22Rv1 (cell line): ENCODE measurements around the gene DPEP3.

ENCODE experiments used
- ZFX ChIP-seq: fragments of 450-650 bp; IDR thresholded peaks from 2 replicates; pipeline ENCODE4 v1.6.1; 2017; ENCODE audit warnings: antibody characterized with exemption, borderline replicate concordance
- TF ChIP-seq, protein P1 (sequence below): fragments of 450-650 bp; IDR thresholded peaks from 2 replicates; pipeline ENCODE4 v1.5.1; 2017; ENCODE audit warnings: mild to moderate bottlenecking

DNA sequence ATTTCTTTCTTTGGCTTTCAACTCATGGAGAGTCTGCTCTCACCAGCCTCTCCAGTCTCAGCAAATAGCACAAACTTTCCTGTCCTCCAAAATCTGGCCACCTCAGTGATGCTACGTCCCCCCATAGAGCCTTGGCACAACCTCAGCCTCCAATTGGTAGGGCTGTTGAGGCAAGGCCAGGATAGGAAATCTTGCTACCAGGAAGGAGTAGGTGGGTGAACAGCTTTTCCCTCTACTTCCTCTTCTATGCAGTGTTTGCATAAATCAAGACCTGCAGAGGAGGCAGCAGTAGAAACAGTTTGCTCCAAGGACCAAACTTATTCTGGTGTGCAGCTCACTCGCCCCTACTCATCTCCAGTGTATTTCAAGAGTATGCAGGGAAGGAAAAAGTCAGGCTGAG lies 19.7 kb upstream of the DPEP3 start:
- TF ChIP-seq, protein P1, sequence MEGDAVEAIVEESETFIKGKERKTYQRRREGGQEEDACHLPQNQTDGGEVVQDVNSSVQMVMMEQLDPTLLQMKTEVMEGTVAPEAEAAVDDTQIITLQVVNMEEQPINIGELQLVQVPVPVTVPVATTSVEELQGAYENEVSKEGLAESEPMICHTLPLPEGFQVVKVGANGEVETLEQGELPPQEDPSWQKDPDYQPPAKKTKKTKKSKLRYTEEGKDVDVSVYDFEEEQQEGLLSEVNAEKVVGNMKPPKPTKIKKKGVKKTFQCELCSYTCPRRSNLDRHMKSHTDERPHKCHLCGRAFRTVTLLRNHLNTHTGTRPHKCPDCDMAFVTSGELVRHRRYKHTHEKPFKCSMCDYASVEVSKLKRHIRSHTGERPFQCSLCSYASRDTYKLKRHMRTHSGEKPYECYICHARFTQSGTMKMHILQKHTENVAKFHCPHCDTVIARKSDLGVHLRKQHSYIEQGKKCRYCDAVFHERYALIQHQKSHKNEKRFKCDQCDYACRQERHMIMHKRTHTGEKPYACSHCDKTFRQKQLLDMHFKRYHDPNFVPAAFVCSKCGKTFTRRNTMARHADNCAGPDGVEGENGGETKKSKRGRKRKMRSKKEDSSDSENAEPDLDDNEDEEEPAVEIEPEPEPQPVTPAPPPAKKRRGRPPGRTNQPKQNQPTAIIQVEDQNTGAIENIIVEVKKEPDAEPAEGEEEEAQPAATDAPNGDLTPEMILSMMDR = no peak
- TF ChIP-seq ZFX = no peak
